22Rv1 (cell line): ENCODE measurements around the gene ADM5.
A peak's percentile ranks its signal among the peaks of the same experiment; 100 is the strongest.

ENCODE experiments used
- CTCF ChIP-seq: fragments of 450-650 bp; IDR thresholded peaks from 2 replicates; pipeline ENCODE4 v1.5.1; 2017; ENCODE audit warnings: mild to moderate bottlenecking
- ZFX ChIP-seq: fragments of 450-650 bp; IDR thresholded peaks from 2 replicates; pipeline ENCODE4 v1.6.1; 2017; ENCODE audit warnings: antibody characterized with exemption, borderline replicate concordance

GRCh38 chr19:49672131-49672919, 17.1 kb upstream of the ADM5 start:
- TF ChIP-seq CTCF (peak; percentile 95), ZFX (no peak)
